Activated naive CD8-positive, alpha-beta T cell treated with anti-CD3 and anti-CD28 coated beads for 36 hours (primary cell): Measurements from ENCODE around the gene PPP1R3G. TPM values are rescaled to one million over a fixed set of nuclear protein-coding genes. Genes with fewer than 3 reads are reported as not detected.
"Not testable (repeated sequence)": the region's sequence is repeated elsewhere in the genome, so short reads cannot be mapped to it uniquely, and the experiment has no call there.

Experiments
- DNase-seq: peaks from one replicate; pipeline ENCODE4 v3.0.0; 2021
- H3K27ac Mint-ChIP-seq: one replicate; pipeline ENCODE4 v1.8.0; 2022; ENCODE audit warnings: mild to moderate bottlenecking, moderate library complexity, mixed read lengths
- H3K27me3 Mint-ChIP-seq: one replicate; pipeline ENCODE4 v1.8.0; 2022; ENCODE audit warnings: mild to moderate bottlenecking, mixed read lengths
- H3K36me3 Mint-ChIP-seq: one replicate; pipeline ENCODE4 v1.8.0; 2021; ENCODE audit warnings: mild to moderate bottlenecking, mixed read lengths
- H3K4me1 Mint-ChIP-seq: one replicate; pipeline ENCODE4 v1.8.0; 2021; ENCODE audit warnings: mixed read lengths
- H3K4me3 Mint-ChIP-seq: one replicate; pipeline ENCODE4 v1.8.0; 2022; ENCODE audit warnings: mild to moderate bottlenecking, moderate library complexity, mixed read lengths
- H3K9me3 Mint-ChIP-seq: one replicate; pipeline ENCODE4 v1.8.0; 2022; ENCODE audit warnings: mixed read lengths
- total RNA-seq, 2 experiments: library from RNA; stranded (reverse); gene quantifications; one replicate each; pipeline ENCODE4 v1.2.3, GENCODE V29; 2021

PPP1R3G gene
- total RNA-seq, 2 experiments from 2014 or later: 0.06 to 0.10 TPM

DNA sequence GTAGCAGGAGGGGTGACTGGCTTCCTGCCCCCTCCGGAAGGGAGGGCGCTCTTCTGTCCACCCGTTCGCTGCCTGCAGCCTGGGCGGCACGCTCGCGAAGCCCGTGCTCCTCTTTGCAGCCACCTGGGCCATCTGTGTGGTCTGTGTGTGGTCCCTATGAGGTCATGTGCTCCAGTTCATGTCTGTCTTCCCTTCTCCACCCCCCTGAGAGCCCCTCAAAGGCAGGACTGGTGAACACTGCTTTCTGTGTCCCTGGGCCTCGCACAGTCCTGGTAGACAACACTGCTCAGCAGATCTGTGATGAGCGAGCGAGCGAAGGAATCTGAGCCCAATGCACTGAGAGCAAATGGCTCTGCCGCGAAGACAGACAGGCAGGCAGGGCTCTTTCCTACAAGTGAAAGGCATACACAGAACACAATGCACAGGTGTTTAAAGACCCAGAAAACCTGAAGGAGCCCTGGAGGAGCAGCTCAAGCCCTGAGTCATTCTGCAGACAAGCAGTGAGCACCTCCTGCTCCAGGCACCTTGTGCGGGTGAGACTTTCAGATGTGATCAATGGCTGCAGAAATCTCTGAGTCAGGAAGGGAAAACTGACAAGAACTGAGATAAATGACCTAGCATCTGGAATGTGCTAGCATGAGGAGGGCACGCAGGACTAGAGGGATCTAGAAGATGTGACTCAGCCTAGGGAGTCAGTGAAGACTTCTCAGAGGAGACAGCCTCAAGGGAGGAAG is 27.1 kb downstream of the PPP1R3G start:
- Mint-ChIP-seq H3K4me1 (no peaks in the 10 kb centered on the region), H3K27ac (no peak overlapping the region), H3K27me3 (no peaks in the 10 kb centered on the region), H3K36me3 (peaks cover 17% of the 10 kb centered on the region), H3K4me3 (no peak overlapping the region), H3K9me3 (no peaks in the 10 kb centered on the region)
- DNase-seq: no peak

DNA sequence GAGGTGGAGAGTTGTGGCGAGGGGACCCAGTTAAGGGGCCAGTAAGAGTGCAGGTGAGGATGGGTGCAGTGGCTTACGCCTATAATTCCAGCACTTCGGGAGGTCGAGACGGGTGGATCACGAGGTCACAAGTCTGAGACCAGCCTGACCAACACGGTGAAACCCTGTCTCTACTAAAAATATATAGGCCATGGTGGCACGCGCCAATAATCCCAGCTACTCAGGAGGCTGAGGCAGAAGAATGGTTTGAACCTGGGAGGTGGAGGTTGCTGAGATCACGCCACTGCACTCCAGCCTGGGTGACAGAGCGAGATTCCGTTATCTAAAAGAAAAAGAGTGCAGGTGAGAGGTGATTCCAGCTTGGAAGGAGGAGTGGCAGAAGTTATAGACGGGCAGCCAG is 28.0 kb downstream of the PPP1R3G start:
- Mint-ChIP-seq H3K27ac (no peak overlapping the region), H3K4me3 (no peak overlapping the region)

DNA sequence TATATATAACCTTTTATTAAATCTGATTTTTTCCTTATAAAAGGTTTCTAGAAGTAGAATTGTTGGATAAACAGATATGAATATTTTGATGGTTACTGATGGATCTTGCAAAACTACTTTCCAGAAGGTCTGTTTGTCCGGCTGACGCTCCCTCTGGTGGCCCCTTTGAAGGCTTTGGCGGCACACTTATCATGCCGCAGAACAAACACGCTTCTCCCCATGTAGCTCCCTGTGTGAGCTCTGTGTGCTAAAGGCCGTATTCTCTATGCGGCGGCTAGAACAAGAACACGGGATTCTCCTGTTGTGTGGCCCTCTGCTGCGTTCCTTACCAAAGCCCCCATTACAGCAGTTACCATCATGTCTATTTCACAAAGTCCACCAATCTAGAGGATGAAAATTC is 30.0 kb downstream of the PPP1R3G start:
- H3K27me3 Mint-ChIP-seq: no peaks in the 10 kb centered on the region
- no peaks in the 10 kb centered on the region for H3K4me1 Mint-ChIP-seq
- H3K27ac Mint-ChIP-seq: no peak overlapping the region
- no peak overlapping the region for H3K4me3 Mint-ChIP-seq
- H3K9me3 Mint-ChIP-seq: no peaks in the 10 kb centered on the region
- no peak for DNase-seq
- H3K36me3 Mint-ChIP-seq: peaks cover 13% of the 10 kb centered on the region

More for the DNA sequence above, 28.0 kb downstream of the PPP1R3G start:
- no peaks in the 10 kb centered on the region for H3K4me1 Mint-ChIP-seq
- H3K36me3 Mint-ChIP-seq: peaks cover 12% of the 10 kb centered on the region
- DNase-seq: no peak
- H3K9me3 Mint-ChIP-seq: no peaks in the 10 kb centered on the region
- H3K27me3 Mint-ChIP-seq: no peaks in the 10 kb centered on the region

DNA sequence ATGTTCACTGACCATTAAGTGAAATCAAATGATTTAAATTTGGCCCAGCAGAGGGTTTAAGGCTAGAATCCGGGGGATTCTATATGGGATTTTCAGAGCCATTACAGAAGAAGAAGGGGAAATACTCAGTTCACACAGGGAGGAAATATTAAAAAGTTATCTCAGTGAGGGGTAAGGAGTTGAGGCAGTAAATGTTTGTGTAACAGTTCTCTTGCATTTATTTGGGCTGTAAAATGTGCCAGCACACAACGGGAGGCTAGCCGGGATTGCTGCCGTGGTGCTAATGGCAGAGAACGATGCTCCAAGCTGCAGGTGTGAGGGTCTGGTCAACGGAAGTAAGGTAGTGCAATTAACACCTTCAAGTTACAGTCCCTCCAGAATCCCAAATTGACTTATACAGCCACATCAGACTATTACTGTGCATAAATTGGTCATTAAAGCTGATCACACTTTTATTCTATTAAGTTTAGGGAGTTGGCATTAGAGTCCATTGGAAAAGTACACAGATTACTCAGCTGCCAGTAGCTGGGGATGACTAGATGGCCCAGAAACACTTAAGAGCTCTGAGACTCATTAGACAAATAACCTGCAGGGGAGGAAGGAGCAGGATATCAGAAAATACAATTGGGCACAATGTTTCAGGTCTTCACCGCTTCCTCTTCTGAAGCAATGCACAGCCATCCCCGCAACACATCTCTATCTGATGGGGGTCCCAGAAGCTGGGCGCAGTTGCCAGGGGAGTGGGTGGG is 31.3 kb downstream of the PPP1R3G start:
- no peak overlapping the region for H3K27ac Mint-ChIP-seq

DNA sequence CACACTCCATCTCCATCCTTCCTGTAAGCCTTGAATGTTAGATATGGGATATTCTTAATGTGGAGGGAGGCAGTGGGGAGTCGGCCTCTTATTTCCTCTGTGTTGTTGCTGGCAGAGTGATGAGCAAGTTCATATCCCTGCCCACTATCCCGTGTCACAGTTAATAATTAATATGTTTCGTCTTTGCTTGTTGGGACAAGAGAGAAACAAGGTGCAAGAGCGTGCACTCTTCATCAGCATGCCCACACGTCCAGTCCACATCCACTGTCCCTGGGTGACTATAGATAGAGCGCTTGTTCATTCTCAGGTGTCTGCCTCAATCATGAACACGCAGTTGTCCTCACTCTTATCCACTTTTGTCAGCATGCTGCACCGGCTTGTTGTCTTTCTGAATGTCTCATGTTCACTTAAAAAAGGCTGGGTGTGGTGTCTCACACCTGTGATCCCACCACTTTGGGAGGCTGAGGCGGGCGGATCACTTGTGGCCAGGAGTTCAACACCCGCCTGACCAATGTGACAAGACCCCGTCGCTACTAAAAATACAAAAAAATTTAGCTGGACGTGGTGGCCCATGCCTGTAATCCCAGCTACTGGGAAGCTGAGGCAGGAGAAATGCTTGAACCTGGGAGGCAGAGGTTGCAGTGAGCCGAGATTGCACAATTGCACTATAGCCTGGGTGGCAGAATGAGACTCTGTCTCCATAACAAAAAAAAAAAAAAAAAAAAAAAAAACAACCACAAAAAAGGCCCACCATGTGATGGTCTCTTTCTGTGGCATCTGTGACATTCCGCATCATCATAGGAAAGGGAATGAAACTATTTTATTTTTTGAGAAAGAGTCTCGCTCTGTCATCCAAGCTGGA is 34.2 kb downstream of the PPP1R3G start:
- H3K9me3 Mint-ChIP-seq: no peaks in the 10 kb centered on the region
- H3K27me3 Mint-ChIP-seq: no peaks in the 10 kb centered on the region
- H3K4me1 Mint-ChIP-seq: no peaks in the 10 kb centered on the region
- no peak overlapping the region for H3K27ac Mint-ChIP-seq
- H3K4me3 Mint-ChIP-seq: no peak overlapping the region
- peaks cover 9% of the 10 kb centered on the region for H3K36me3 Mint-ChIP-seq
- DNase-seq: no peak

More for the DNA sequence above, 31.3 kb downstream of the PPP1R3G start:
- H3K36me3 Mint-ChIP-seq: peaks cover 10% of the 10 kb centered on the region
- no peaks in the 10 kb centered on the region for H3K4me1 Mint-ChIP-seq
- DNase-seq: no peak
- no peak overlapping the region for H3K4me3 Mint-ChIP-seq
- H3K9me3 Mint-ChIP-seq: no peaks in the 10 kb centered on the region
- no peaks in the 10 kb centered on the region for H3K27me3 Mint-ChIP-seq

DNA sequence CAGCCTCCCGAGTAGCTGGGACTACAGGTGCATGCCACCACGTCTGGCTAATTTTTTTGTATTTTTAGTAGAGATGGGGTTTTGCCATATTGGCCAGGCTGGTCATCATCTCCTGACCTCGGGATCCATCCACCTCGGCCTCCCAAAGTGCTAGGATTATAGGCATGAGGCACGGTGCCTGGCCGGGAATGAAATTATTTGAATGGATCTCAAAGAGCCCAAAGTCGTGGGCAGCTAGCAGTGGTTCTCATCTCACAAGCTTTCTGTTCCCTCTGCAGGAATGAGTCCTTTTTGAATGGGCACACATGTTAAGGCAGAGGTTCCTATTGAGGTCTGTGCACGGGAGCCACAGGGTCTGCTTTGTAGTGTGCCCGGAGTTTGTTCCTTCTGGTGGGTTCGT is 34.9 kb downstream of the PPP1R3G start:
- Mint-ChIP-seq H3K4me3 (no peak overlapping the region), H3K9me3 (no peaks in the 10 kb centered on the region), H3K4me1 (no peaks in the 10 kb centered on the region), H3K27me3 (no peaks in the 10 kb centered on the region), H3K36me3 (peaks cover 9% of the 10 kb centered on the region), H3K27ac (no peak overlapping the region)
- DNase-seq: no peak

DNA sequence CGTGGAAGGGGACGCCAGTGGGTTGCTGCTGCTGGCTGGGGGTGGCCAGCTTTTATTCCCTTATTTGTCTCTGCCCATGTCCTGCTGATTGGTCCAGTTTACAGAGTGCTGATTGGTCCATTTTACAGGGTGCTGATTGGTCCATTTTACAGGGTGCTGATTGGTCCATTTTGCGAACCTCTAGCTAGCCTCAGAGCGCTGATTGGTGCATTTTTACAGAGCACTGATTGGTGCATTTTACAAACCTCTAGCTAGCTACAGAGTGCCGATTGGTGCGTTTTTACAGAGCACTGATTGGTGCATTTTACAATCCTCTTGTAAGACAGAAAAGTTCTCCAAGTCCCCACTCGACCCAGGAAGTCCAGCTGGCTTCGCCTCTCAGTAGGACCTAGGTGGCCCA is 35.4 kb downstream of the PPP1R3G start:
- H3K4me1 Mint-ChIP-seq, H3K4me3 Mint-ChIP-seq, H3K36me3 Mint-ChIP-seq, H3K27me3 Mint-ChIP-seq, DNase-seq, H3K9me3 Mint-ChIP-seq, H3K27ac Mint-ChIP-seq: not testable (repeated sequence)

DNA sequence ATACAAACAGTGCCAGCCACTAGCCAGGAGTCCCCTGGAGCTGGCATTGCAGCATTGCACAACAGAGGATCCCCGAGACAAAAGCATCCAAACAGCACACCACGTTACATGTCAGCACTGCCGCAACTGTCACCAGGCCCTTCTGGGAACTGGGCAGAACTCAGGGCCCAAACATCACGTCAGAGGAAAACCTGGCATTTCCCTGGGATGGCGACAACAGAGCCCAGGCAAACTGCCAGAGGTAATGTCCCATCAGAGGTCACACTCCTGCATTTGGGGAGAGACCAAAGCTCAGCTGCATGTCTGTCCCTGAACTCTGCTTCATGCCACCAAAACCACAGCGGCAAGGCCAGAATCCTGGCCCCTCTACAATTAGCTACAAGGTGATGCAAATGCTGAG is 36.3 kb downstream of the PPP1R3G start:
- H3K4me1 Mint-ChIP-seq: no peaks in the 10 kb centered on the region
- DNase-seq: no peak
- H3K4me3 Mint-ChIP-seq: no peak overlapping the region
- H3K9me3 Mint-ChIP-seq: no peaks in the 10 kb centered on the region
- peaks cover 9% of the 10 kb centered on the region for H3K36me3 Mint-ChIP-seq
- H3K27me3 Mint-ChIP-seq: no peaks in the 10 kb centered on the region
- H3K27ac Mint-ChIP-seq: no peak overlapping the region

DNA sequence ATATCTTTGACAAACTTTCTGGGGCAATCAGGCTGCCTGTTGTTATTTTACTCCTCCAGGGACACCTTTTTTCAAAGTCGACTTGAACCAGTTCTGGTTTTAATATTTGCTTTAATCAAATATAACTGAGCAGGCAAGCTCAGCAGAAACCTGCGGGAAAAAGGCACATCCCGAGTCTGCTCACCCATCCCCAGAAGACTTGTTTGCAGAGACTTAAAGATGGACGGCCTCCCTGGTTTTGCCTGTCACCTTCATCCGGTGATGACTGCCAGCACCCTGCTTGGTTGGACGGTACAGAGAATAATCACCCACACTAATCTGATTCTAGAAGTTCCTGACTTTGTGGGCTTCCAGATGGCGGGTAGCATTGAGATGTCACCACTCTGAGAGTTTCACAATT is 36.8 kb downstream of the PPP1R3G start:
- no peak overlapping the region for H3K4me3 Mint-ChIP-seq
- H3K9me3 Mint-ChIP-seq: no peaks in the 10 kb centered on the region
- H3K36me3 Mint-ChIP-seq: peaks cover 9% of the 10 kb centered on the region
- H3K4me1 Mint-ChIP-seq: no peaks in the 10 kb centered on the region
- H3K27ac Mint-ChIP-seq: no peak overlapping the region
- no peaks in the 10 kb centered on the region for H3K27me3 Mint-ChIP-seq
- DNase-seq: no peak

DNA sequence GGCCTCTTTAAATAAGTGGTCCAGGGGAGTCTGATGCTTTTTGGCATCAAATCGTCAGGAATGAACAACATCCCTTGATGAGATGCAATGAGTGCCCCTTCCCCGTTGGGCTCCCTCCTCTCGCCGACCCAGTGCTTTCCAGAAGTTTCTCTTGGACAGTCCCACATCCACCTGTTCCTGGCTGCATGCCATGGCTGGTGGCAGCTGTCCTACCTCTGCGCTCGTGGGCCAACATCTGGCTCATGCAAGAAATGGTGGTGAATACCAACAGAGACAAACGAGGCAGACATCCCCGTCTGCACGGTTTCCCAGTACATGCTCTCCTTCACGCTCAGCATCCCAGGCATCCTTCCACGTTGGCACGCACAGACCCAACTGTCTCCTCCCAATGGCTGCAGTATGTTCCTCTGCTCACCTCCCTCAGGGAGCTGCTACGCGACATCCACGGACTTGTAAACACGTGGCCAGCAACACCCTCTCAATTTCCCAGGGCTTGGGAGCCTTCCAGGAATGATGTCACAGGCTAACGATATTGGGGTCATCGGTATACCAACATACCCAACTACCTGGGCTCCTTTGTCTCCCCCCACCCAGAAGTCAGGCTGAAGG is 37.5 kb downstream of the PPP1R3G start:
- Mint-ChIP-seq H3K9me3 (no peaks in the 10 kb centered on the region), H3K27ac (no peak overlapping the region)
- no peak for DNase-seq

DNA sequence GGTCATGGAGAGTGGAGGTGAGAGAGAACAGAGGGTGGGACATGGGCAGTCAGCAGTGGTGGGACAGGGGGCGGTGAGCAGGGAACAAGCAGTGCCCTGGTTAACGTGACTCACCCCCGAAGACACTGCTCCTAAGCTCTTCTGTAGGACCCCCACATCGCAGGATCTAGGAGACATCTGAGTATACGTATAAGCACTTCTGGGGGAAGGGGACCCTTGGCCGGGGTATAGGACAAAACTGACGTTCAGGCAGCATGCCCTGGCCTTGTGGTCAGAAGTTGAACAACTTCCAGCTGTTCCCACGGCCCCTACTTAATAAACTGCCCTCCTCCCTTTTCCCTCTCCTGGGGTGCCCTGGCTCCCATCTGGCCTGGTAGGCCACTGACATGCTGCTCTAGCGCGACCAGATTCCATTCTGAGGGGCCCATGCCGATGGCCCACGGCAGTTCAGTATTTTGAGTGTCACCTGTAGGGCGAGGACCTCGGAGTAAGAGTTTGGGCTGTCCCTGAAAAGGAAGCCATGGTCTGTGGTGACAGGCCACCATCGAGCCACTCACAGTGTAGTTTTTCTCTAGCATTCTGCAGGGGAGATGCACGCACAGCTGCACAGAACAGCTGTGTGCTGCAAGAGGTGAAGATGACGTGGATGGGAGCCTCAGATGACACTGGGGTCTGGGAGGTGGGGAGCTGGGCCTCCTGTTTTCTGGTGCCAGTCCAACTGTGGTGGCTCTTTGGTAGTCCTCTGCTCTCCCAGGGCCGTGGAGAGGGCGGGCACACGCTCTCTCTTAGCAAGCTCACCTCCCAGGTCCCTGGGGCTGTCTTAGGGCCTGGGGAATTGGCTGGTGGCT is 38.4 kb downstream of the PPP1R3G start:
- Mint-ChIP-seq H3K27ac (no peak overlapping the region), H3K4me1 (no peaks in the 10 kb centered on the region), H3K4me3 (no peak overlapping the region), H3K27me3 (no peaks in the 10 kb centered on the region), H3K9me3 (no peaks in the 10 kb centered on the region), H3K36me3 (peaks cover 9% of the 10 kb centered on the region)
- no peak for DNase-seq

More for the DNA sequence above, 37.5 kb downstream of the PPP1R3G start:
- Mint-ChIP-seq H3K27me3 (no peaks in the 10 kb centered on the region), H3K4me1 (no peaks in the 10 kb centered on the region), H3K36me3 (peaks cover 9% of the 10 kb centered on the region), H3K4me3 (no peak overlapping the region)

DNA sequence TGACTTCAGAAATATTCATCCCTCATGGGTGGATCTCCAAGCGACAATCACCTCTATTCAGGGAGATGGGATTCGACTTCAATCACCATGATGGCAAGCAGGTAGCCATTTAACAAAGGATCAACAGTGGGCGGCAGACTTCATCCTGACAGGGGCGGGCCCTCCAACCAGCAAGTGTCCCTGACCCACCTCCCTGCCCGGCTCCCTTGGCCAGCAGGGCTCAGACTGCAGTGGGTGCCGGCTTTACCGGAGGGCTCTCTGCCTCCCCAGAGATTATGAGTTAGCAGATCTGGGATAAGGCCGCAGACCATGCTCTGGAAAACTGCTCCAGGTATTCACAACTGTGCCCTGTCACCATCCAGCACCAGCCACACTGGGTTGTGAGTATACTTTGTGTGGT is 39.4 kb downstream of the PPP1R3G start:
- no peak for DNase-seq
- Mint-ChIP-seq H3K27ac (no peak overlapping the region), H3K27me3 (no peaks in the 10 kb centered on the region), H3K36me3 (peaks cover 7% of the 10 kb centered on the region), H3K4me1 (peaks cover 2% of the 10 kb centered on the region), H3K9me3 (no peaks in the 10 kb centered on the region), H3K4me3 (no peak overlapping the region)

DNA sequence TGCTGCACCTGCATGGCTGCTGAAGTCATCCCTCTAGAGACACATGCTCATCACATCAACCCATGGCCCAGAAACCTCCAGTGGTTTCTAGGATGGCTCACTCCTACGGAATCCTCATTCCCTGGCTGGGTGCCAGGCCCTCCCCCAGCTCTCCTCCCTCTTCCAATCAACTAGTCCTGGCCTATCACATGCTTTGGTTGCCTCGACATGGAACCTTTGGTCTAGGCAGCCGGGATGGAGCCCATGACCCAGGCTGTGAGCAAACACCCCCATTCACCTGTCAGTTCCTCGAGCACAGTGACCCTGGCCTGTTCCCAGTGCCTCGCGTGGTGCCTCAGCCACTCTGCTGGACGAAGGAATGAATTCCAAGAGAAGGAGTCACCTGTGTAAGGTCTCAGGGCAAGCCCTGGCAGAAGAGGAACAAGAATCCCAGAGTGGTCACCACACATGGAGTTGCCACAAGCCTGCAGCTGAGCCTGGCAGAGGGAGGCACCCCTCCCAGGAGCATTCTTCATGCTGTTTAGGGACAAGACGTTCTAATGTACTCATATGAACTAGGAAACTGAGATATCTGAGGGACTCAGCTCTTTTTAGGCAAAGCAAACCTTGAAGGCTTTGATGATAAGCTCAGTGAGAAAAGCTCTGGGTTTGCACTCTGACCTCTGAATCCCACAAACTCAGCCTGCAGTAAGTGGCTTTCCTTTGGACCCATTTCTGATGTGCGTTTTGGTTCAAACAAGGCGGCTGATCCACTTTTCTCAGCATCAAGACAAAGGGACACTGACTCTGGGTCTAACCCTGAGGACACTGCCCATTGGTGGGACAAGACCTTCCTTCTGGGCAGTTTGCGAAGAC is 40.2 kb downstream of the PPP1R3G start:
- Mint-ChIP-seq H3K4me1 (peaks cover 2% of the 10 kb centered on the region), H3K9me3 (no peaks in the 10 kb centered on the region), H3K4me3 (no peak overlapping the region), H3K27ac (no peak overlapping the region), H3K27me3 (no peaks in the 10 kb centered on the region), H3K36me3 (peaks cover 5% of the 10 kb centered on the region)
- DNase-seq: no peak
